Endothelial cell of umbilical vein (primary cell): ENCODE data around the gene ADORA2A. TPM values are rescaled to one million over a fixed set of nuclear protein-coding genes. Genes with fewer than 3 reads are reported as not detected.

Source experiments
- BruUV-seq: library from RNA; stranded (reverse); fragments of 400-500 nt; replicated peaks from 2 replicates; lab custom pipeline; 2021; lab: Mats Ljungman, UMichigan
- CTCF ChIA-PET: fragments of 300-600, 350-600 bp; sonication (Branson Sonifier 250); formaldehyde crosslinking; loops from one replicate; lab custom pipeline; 2021; ENCODE audit warnings: antibody characterized with exemption, inconsistent platforms; lab: Charles Lee
- POLR2A ChIA-PET: fragments of 300-600, 350-600 bp; sonication (Branson Sonifier 250); formaldehyde crosslinking; loops from one replicate; lab custom pipeline; 2021; ENCODE audit warnings: antibody characterized with exemption, inconsistent platforms; lab: Charles Lee
- DNase-seq: peaks from one replicate; pipeline ENCODE4 v3.0.0-alpha.2; 2011; ENCODE audit warnings: low read depth, low spot score
- FAIRE-seq: peaks from 2 replicates; lab custom pipeline; 2011; peaks lifted over from hg19 to GRCh38; lab: Jason Lieb, UNC
- H2AFZ ChIP-seq: 2 replicates; pipeline ENCODE4 v1.6.0; 2012; ENCODE audit warnings: low read depth, low read length, control low read depth, inconsistent platforms
- H3K27ac ChIP-seq: 2 replicates; pipeline ENCODE4 v1.5.1; 2011; ENCODE audit warnings: low read depth, mild to moderate bottlenecking, control low read depth, low read length, moderate library complexity; ENCODE audit not compliant: insufficient read depth
- H3K27me3 ChIP-seq, 2 experiments: 2 replicates each; pipeline versions ENCODE4 v1.6.0 to v1.6.1; 2011; ENCODE audit warnings: low read length in 2 of 2, mixed read lengths in 1 of 2; ENCODE audit not compliant: control insufficient read depth in 2 of 2, insufficient read depth in 2 of 2
- H3K36me3 ChIP-seq, 2 experiments: 2 replicates in 1 of 2; 3 replicates in 1 of 2; pipeline ENCODE4 v1.5.1; 2011; ENCODE audit warnings: low read length in 2 of 2, mild to moderate bottlenecking in 1 of 2, moderate library complexity in 1 of 2; ENCODE audit not compliant: control insufficient read depth in 2 of 2, insufficient read depth in 2 of 2; ENCODE audit errors: extremely low read depth in 1 of 2
- H3K4me1 ChIP-seq: 3 replicates; pipeline ENCODE4 v1.5.1; 2011; ENCODE audit warnings: mild to moderate bottlenecking, low read length; ENCODE audit not compliant: control insufficient read depth, insufficient read depth; ENCODE audit errors: extremely low read depth
- H3K4me2 ChIP-seq: 2 replicates; pipeline ENCODE4 v1.6.1; 2011; ENCODE audit warnings: low read length, control low read depth, mixed read lengths; ENCODE audit not compliant: insufficient read depth
- H3K4me3 ChIP-seq, 3 experiments: fragments of 200-600 bp in 1 of 3; sonication (generic), shearing (Covaris generic) in 1 of 3; replicated peaks in 1 of 3; 2 replicates each; pipeline ENCODE4 v1.5.1; 2011 to 2016; ENCODE audit warnings: control low read depth in 3 of 3, low read length in 3 of 3, mild to moderate bottlenecking in 2 of 3, inconsistent platforms in 1 of 3, low read depth in 1 of 3, moderate library complexity in 1 of 3; ENCODE audit not compliant: insufficient read depth in 1 of 3
- H3K79me2 ChIP-seq: 2 replicates; pipeline ENCODE4 v1.6.0; 2012; ENCODE audit warnings: low read length, inconsistent platforms; ENCODE audit not compliant: control insufficient read depth, insufficient read depth
- H3K9ac ChIP-seq: replicated peaks from 2 replicates; pipeline ENCODE3; 2011; ENCODE audit warnings: low read length, control low read depth; ENCODE audit not compliant: insufficient read depth; ENCODE audit errors: extremely low read depth
- H3K9me1 ChIP-seq: replicated peaks from 3 replicates; pipeline ENCODE4 v1.6.0; 2011; ENCODE audit warnings: mild to moderate bottlenecking, low read length; ENCODE audit not compliant: control insufficient read depth, insufficient read depth; ENCODE audit errors: extremely low read depth
- H3K9me3 ChIP-seq: replicated peaks from 2 replicates; pipeline ENCODE4 v1.5.1; 2012; ENCODE audit warnings: low read length, inconsistent platforms; ENCODE audit not compliant: control insufficient read depth, insufficient read depth
- H4K20me1 ChIP-seq: replicated peaks from 2 replicates; pipeline ENCODE3; 2011; ENCODE audit warnings: mild to moderate bottlenecking, low read length; ENCODE audit not compliant: control insufficient read depth, insufficient read depth; ENCODE audit errors: extremely low read depth
- EZH2 ChIP-seq: IDR thresholded peaks from 2 replicates; pipeline ENCODE4 v1.6.1; 2012; ENCODE audit warnings: borderline replicate concordance, low read depth, mild to moderate bottlenecking, moderate library complexity, low read length, inconsistent platforms; ENCODE audit not compliant: severe bottlenecking
- FOS ChIP-seq: IDR thresholded peaks from 2 replicates; pipeline ENCODE4 v1.6.1; 2011; ENCODE audit warnings: mild to moderate bottlenecking, low read length, moderate library complexity, borderline replicate concordance; ENCODE audit not compliant: insufficient read depth
- GATA2 ChIP-seq: IDR thresholded peaks from 2 replicates; pipeline ENCODE4 v1.7.0; 2011; ENCODE audit warnings: low read depth, mild to moderate bottlenecking, moderate library complexity, mixed read lengths, low read length; ENCODE audit not compliant: insufficient read length, insufficient read depth
- JUN ChIP-seq: IDR thresholded peaks from 2 replicates; pipeline ENCODE4 v1.6.1; 2011; ENCODE audit warnings: borderline replicate concordance, low read depth; ENCODE audit not compliant: insufficient read length, insufficient read depth
- MYC ChIP-seq: IDR thresholded peaks from one replicate; pipeline ENCODE4 v1.6.1; 2011; ENCODE audit warnings: mild to moderate bottlenecking, low read depth, low read length
- POLR2A ChIP-seq: IDR thresholded peaks from 2 replicates; pipeline ENCODE4 v1.6.1; 2012; ENCODE audit warnings: low read depth, mild to moderate bottlenecking, control low read depth, low read length
- POLR2AphosphoS5 ChIP-seq: IDR thresholded peaks from 2 replicates; pipeline ENCODE4 v1.6.1; 2012; ENCODE audit warnings: low read depth, mild to moderate bottlenecking, control low read depth, low read length, moderate library complexity; ENCODE audit not compliant: insufficient read depth
- dilution Hi-C: fragments of 300-500 bp; cut with MboI; formaldehyde crosslinking; loops from one replicate; pipeline ENCODE4 v1.15.0; 2019; ENCODE audit warnings: low sequenced_read_pairs; ENCODE audit not compliant: extremely low pct_ligation_motif_present
- intact Hi-C: fragments of 100-400 bp; cut with micrococcal nuclease; formaldehyde crosslinking; loops from one replicate; pipeline ENCODE4 v1.10.0; 2022
- polyA plus RNA-seq, 4 experiments: library from polyadenylated mRNA; depleted of rRNA in 3 of 4; stranded (reverse) in 3 of 4; unstranded in 1 of 4; fragments of >200 nt; gene quantifications; 2 replicates each; pipeline versions ENCODE4 v1.2.1 to v1.2.3, GENCODE V29; 2011 to 2012; ENCODE audit warnings: missing spikeins in 1 of 4
- total RNA-seq: library from RNA; stranded (reverse); gene quantifications from 2 replicates; pipeline ENCODE4 v1.2.3, GENCODE V29; 2021
- TF ChIP-seq, protein P1 (sequence below): IDR thresholded peaks from 2 replicates; pipeline ENCODE4 v1.6.1; 2011; ENCODE audit not compliant: insufficient read depth, insufficient read length
- TF ChIP-seq, protein P2 (sequence below), 2 donors: IDR thresholded peaks; 1 replicate in 1 of 2; 2 replicates in 1 of 2; pipeline ENCODE4 v1.5.1; 2011; ENCODE audit warnings: low read length in 2 of 2, mild to moderate bottlenecking in 2 of 2, moderate library complexity in 2 of 2, control low read depth in 1 of 2, inconsistent platforms in 1 of 2, low read depth in 1 of 2; ENCODE audit not compliant: insufficient read depth in 1 of 2; ENCODE audit errors: extremely low read depth in 1 of 2

The ADORA2A gene
- total and polyA plus RNA-seq, 2 donors (not counting 3 experiments of a cell fraction or from before 2014, with no cell fraction given): 20.0 to 33.1 TPM

DNA sequence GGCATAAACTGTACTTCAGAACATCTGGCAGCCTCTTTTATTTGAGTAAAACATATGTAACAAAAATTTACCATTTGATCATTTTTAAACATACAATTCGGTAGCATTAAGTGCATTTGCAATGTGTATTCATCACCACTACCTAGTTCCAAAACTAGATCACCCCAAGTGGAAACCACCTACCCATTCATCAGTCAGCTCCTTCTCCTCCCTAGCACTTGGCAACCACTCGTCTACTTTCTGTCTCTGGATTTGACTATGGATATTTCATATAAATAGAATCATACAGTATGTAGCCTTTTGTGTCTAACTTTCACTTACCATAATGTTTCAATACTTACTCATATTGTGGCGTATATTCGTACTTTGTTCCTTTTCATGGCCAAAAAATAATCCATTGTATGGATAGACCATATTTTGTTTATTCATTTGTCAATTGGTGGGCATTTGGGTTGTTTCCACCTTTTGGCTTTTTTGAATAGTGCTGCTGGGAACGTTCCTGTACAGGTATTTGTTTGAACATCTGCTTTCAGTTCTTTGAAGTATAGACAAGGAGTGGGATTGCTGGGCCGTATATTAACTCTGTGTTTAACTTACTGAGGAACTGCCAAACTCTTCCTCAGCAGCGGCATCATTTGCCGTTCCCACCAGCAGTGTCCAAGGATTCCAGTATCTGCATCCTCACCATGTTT is 27.2 kb upstream of the ADORA2A start:
- DNase-seq (no peak), FAIRE-seq (no peak)
- Histone ChIP-seq H3K27ac (no peak overlapping the region), H3K9ac (no peak overlapping the region), H3K27me3 (no peaks in the 10 kb centered on the region), H3K79me2 (peaks cover 5% of the 10 kb centered on the region), H4K20me1 (no peaks in the 10 kb centered on the region), H2AFZ (no peak overlapping the region), H3K36me3 (no peaks in the 10 kb centered on the region), H3K9me3 (no peaks in the 10 kb centered on the region), H3K4me2 (no peak overlapping the region), H3K4me1 (peaks cover 47% of the 10 kb centered on the region), H3K9me1 (no peaks in the 10 kb centered on the region), H3K4me3 (no peak overlapping the region)
- no TSS peak for BruUV-seq
- intact Hi-C loops: loop anchor here (5.0 kb wide), 2 partner anchors 43 to 73 kb away; no protein-coding TSS in a partner anchor
- TF ChIP-seq, protein P1, sequence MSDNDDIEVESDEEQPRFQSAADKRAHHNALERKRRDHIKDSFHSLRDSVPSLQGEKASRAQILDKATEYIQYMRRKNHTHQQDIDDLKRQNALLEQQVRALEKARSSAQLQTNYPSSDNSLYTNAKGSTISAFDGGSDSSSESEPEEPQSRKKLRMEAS: no peak
- TF ChIP-seq FOS: no peak
- TF ChIP-seq EZH2: no peak
- no peak for TF ChIP-seq MYC
- TF ChIP-seq POLR2A: no peak
- no peak for TF ChIP-seq JUN
- TF ChIP-seq, protein P2, sequence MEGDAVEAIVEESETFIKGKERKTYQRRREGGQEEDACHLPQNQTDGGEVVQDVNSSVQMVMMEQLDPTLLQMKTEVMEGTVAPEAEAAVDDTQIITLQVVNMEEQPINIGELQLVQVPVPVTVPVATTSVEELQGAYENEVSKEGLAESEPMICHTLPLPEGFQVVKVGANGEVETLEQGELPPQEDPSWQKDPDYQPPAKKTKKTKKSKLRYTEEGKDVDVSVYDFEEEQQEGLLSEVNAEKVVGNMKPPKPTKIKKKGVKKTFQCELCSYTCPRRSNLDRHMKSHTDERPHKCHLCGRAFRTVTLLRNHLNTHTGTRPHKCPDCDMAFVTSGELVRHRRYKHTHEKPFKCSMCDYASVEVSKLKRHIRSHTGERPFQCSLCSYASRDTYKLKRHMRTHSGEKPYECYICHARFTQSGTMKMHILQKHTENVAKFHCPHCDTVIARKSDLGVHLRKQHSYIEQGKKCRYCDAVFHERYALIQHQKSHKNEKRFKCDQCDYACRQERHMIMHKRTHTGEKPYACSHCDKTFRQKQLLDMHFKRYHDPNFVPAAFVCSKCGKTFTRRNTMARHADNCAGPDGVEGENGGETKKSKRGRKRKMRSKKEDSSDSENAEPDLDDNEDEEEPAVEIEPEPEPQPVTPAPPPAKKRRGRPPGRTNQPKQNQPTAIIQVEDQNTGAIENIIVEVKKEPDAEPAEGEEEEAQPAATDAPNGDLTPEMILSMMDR (IDR thresholded peaks at IDR 0.05; ENCODE audit: extremely low read depth in 1 of 2, insufficient read depth in 1 of 2, low read depth in 1 of 2, low read length in 2 of 2): no peak
- no peak for TF ChIP-seq GATA2
- no peak for TF ChIP-seq POLR2AphosphoS5
- POLR2A ChIA-PET: no interaction called here
- dilution Hi-C loops: no loop called here
- CTCF ChIA-PET: interaction anchor here (1.2 to 1.3 kb wide), 2 partner anchors 11 to 17 kb away, joined by 3 read pairs; no protein-coding TSS in a partner anchor
